Fibroblast of skin of left quadriceps (primary cell): ENCODE measurements around the gene MAGEC2.

Source experiments
- DNase-seq, 2 experiments: peaks; one replicate each; pipeline ENCODE4 v3.0.0-alpha.2; 2013; ENCODE audit warnings: low read depth in 2 of 2

Gene MAGEC2

GRCh38 chrX:142204522-142205433 is at the start of gene MAGEC2:
Gene MAGEC2, minus strand, starts transcription at chrX:142205290. Its CDS starts 1,303 bp downstream, at chrX:142203987.
- no peak for DNase-seq

GRCh38 chrX:142251680-142252079 is 46.6 kb upstream of the MAGEC2 start:
- DNase-seq, result no peak

GRCh38 chrX:142251202-142251601 is 46.1 kb upstream of the MAGEC2 start:
- DNase-seq, result no peak

- no peak for DNase-seq
These were observed 45.4 kb upstream of the MAGEC2 start for GRCh38 chrX:142250502-142250901.

GRCh38 chrX:142249721-142250120 is 44.6 kb upstream of the MAGEC2 start:
- DNase-seq, result no peak

GRCh38 chrX:142244568-142244967 is 39.5 kb upstream of the MAGEC2 start:
- no peak for DNase-seq

- DNase-seq, result no peak
These were observed 33.4 kb upstream of the MAGEC2 start for GRCh38 chrX:142238536-142238935.

- no peak for DNase-seq
These were observed 28.3 kb upstream of the MAGEC2 start for GRCh38 chrX:142233400-142233799.

- DNase-seq, result no peak
These were observed 9.0 kb upstream of the MAGEC2 start for GRCh38 chrX:142214081-142214480.

- no peak for DNase-seq
These were observed 4.0 kb downstream of the MAGEC2 start for GRCh38 chrX:142201113-142201512.

GRCh38 chrX:142186103-142186502 is 19.0 kb downstream of the MAGEC2 start:
- no peak for DNase-seq

GRCh38 chrX:142184756-142185602 is 20.1 kb downstream of the MAGEC2 start:
- DNase-seq, result no peak

GRCh38 chrX:142156567-142156966 is 48.5 kb downstream of the MAGEC2 start:
- DNase-seq, result no peak
